SW 1271 (cell line): ENCODE data around the gene CPA5.
"Not testable (repeated sequence)": the region's sequence is repeated elsewhere in the genome, so short reads cannot be mapped to it uniquely, and the experiment has no call there.

ENCODE experiments used
- DNase-seq, 2 experiments: peaks; one replicate each; lab custom pipeline; 2025; lab: John Stamatoyannopoulos, UW

Gene CPA5

GRCh38 chr7:130359276-130359857 lies 14.8 kb downstream of the CPA5 start:
- DNase-seq = no peak

DNA sequence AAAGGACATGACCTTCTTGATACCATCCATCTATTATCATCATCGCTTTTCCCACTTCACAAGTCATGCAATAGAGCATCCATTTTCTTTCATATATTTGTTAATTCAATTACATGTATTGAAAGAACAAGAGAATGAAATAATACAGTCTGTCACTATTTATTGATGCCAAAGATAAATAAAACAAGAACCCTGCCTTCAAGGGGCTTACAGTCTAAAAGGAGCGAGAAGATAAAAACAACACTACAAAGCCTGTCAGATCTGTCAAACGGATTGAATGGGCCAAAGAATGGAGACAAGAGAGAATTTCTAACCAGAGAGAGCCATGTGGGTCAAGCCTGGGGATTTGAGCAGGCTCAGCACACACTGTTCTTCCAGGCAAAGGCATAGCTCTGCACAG lies 15.9 kb downstream of the CPA5 start:
- no peak for DNase-seq

DNA sequence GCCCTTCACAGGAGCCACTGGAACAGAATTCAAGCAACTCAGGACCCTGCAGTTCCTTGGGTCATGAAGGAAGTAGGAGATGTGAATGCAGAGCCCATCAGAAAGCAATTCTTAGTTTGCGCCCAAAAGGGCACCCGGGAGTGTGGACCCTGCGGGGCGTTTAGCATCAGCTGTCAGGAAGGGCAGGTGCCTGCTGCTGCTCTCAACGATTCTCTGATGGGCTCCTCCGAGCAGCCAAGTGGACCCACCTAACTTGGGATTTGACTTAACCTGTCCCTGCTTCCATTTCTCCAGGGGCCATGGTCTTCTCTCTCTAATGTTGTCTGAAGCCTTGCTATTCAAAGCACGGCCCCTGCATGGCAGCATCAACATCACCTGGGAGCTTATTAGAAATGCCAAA lies 17.1 kb downstream of the CPA5 start:
- no peak for DNase-seq

GRCh38 chr7:130362251-130362816 lies 17.7 kb downstream of the CPA5 start:
- no peak for DNase-seq

DNA sequence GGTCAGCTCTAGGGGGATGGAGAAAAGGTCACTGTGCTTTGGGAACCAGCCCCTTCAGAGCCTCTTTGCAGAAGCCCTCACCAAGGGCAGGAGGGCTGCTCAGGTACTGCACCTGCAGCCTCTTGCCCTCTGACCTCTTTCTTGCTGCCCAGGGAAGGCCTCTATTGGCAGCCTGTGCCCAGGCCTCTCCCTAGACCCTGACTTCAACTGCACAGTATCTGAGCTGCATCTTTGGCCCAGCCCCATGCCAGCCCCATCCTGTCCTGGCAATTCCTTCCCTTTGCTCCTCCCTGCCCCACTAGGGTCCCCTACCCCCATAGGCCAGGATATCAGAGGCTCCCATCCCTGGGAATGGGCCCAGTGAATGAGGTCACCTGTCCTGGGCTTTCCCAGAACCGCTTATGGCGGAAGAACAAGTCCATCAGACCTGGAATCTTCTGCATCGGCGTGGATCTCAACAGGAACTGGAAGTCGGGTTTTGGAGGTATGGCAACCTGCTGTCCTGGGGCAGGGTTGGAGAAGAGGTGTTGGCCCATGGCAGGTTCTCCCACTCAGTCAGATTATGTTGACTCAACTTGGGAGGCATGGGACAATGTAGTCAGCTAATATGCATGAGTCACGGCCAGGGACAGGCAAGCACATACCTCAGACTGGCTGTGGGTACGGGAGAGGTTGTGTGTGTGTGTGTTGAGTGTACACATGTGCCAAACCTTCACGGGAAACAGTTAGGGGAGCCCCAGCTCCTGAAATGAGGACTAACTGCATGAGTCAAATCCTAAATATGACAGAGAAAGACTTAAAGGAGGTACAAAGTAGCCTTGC lies 18.6 kb downstream of the CPA5 start:
- peak; percentile 52 to 72 for DNase-seq

GRCh38 chr7:130364451-130364850 lies 19.8 kb downstream of the CPA5 start:
- DNase-seq = no peak

GRCh38 chr7:130365088-130365487 lies 20.5 kb downstream of the CPA5 start:
- DNase-seq = no peak

DNA sequence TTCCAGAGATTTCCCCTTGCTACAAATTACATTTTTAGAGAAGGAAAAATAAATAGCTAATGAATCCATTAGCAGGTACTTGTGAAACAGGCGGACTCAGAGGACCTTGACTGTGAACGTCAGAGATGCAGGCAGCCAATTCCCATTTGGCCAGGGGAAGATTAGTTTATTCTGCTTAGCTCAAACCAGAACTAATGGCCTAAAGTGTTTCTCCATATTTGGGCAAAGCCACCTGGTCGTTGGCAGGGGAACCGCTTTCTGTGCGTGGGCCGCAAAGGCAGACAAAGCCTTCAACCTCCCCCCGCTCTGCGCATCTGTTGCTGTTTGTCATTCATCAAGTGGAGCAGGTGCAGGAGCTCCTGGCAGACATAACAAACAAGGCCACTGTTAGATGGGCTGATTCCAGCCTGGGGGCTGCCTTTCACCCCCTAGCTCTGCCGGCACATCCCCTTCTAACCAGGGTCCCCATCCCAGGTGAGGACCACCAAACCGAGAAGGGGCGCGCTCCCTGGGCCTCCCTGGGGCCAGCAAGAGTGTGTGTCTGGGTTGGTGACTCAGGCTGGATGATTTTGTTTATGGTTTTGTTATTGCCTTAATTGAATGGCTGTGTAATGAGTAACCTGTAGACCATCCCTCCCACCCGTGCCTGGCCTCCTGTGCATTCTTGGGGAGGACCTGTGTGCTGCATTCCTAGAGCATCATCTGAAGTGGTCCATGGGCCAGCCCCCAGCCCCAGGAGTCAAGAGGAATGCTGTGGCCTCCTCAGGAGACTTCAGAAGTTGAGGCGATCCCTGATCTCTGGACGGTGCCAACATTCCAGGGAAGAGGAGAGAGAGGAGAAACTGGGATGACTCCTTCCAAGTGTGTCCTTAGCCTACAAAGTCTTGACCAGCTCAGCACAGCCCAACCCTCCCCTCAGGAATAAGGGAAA lies 21.2 kb downstream of the CPA5 start:
- DNase-seq = peak in 1 of 2 experiments; percentile 47

DNA sequence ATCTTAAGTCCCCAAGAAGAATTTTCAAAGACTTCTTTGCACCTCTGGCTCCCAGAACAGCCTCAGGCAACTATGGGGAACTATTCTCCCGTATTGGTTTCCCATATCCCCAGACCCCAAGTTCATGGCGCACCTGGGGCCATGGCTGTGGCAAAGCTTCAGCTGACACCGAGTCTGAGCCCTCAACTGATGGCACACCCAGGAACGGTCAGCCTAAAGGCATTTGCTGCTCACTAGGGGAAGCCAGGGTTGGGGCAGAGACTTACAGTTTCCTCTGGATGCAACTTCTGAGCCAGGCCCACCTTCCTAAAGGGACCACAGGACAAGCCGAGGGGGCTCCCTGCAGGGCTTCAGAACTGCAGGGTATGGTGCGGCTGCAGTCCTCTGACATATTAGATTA lies 21.9 kb downstream of the CPA5 start:
- peak; percentile 10 to 12 for DNase-seq

DNA sequence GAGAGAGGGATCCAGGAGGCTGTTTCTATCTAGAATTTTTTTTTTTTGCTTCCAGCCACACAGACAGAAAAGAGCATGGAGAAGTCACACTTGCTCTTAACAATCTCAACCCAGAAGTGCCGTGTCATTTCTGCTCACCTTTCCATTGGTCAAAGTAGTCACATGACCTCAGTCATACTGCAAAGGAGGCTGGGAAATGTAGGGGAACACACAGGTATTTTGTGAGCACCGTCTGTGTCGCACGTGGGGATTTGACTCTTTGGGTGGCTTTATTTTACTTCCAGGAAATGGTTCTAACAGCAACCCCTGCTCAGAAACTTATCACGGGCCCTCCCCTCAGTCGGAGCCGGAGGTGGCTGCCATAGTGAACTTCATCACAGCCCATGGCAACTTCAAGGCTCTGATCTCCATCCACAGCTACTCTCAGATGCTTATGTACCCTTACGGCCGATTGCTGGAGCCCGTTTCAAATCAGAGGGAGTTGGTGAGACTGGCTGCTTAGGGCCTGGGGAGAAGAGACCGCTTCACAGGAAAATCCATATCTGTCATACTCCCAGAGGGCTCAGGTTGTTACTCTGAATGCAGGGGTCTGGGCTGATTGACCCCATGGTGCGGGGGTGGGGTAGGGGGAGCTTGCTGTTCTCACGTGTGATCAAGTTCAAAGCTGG lies 22.6 kb downstream of the CPA5 start:
- no peak for DNase-seq

GRCh38 chr7:130367836-130368746 lies 23.5 kb downstream of the CPA5 start:
- DNase-seq = no peak

DNA sequence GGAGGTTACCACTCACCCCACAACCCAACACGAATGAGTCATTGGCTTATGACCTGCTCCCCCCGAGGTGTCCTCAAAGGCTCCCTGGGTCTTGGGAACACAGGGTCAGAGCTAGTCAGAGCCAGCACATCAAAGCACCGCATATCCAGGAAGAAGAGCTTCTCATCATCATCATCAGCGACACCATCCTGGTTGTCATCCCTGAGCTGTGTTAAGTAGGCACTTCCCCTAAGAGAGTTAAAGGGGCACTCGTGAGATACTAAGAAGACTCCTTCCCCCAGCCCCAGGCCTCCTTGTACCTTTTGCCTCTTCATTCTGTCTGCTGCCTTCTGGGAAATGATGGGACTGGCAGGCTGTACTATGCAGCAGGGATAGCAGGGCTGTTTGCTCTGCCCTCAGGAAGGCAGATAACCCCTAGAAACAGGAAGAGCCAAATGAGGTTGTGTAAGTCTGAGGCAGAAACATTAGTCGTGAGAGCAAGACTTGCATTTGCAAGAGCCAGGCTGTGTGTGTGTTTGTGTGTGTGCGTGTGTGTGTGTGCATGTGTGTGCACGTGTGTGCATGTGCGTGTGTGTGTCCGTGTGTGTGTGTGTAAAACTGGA lies 24.6 kb downstream of the CPA5 start:
- peak in 1 of 2 experiments; percentile 21 for DNase-seq

DNA sequence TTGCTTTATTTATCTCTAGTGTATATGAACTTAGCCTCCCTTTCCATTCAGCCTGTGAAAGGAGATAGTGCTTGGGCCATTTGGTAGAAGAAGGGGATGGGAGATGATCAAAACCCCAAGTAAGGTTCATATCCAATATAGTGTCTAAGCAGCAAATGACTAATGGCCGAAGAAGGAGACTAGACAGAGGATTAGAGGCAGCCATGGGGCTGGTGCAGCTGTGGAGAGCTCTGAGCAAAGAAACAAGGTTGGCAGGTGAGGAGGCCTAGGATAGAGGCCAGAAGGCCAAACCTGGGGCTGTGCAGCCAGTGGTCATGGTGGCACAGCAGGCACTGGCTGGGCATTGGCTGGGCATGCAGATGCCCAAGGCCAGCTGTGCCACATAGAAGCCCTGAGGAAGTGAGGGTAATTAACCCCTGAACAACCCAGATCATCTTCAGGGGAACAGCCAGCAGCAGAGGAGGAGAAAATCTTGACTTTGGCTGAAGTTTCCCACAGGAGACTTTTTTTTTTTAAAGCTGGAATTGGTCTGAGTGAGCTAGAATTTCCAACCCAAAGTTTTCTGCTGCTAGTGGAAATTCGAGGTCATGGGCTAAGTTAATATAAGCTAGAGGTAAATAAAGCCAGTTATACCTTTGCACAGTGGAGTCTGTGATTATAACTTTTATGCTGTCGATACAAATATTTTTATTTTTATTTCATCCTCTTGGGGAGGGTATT lies 25.4 kb downstream of the CPA5 start:
- DNase-seq = no peak

- DNase-seq = no peak
Measured at GRCh38 chr7:130371046-130371445, 26.4 kb downstream of the CPA5 start.

- DNase-seq = no peak
Measured at GRCh38 chr7:130372402-130373165, 28.0 kb downstream of the CPA5 start.

- DNase-seq = no peak
Measured at GRCh38 chr7:130374507-130374906, 29.9 kb downstream of the CPA5 start.

GRCh38 chr7:130376461-130376860 lies 31.8 kb downstream of the CPA5 start:
- DNase-seq = not testable (repeated sequence)

- DNase-seq = no peak
Measured at GRCh38 chr7:130377178-130377577, 32.6 kb downstream of the CPA5 start.

GRCh38 chr7:130379019-130379418 lies 34.4 kb downstream of the CPA5 start:
- no peak for DNase-seq
